ENCODE measurements around the gene LTB4R. TPM values are rescaled to one million over a fixed set of nuclear protein-coding genes. Genes with fewer than 3 reads are reported as not detected.

LTB4R gene
- total RNA-seq, 1 experiment from 2014 or later = 9.4 TPM

GRCh38 chr14:24365600-24366412 is 54.5 kb downstream of the LTB4R start:
- Mint-ChIP-seq H3K27ac (peak overlapping the region; percentile 65; the same call in 1 of the 2 replicates), H3K4me3 (peak overlapping the region; percentile 90), H3K36me3 (no peaks in the 10 kb centered on the region), H3K4me1 (peaks cover 15% of the 10 kb centered on the region), H3K27me3 (ENCODE audit: low read depth) (peaks cover 29% of the 10 kb centered on the region), H3K9me3 (no peaks in the 10 kb centered on the region)
- ChIA-PET POLR2A (interaction anchor here (0.5 to 2.0 kb wide), 5 partner anchors 32 to 1554 kb away, joined by 3 to 23 read pairs (median 5); partner anchors contain the start of genes CBLN3, KHNYN and SDR39U1), CTCF (interaction anchor here (0.6 to 2.3 kb wide), 43 partner anchors 8 to 960 kb away, joined by 3 to 148 read pairs (median 6); partner anchors contain the start of genes ADCY4, CBLN3, DHRS1 and KHNYN)
- peak; percentile 90 for DNase-seq (ENCODE audit: low spot score)
- peak; percentile 33 for ATAC-seq
- peak; percentile 69 for TF ChIP-seq HMGXB4 (CRISPR knock-in tag; IDR thresholded peaks at IDR 0.05)
- TF ChIP-seq, protein P1, sequence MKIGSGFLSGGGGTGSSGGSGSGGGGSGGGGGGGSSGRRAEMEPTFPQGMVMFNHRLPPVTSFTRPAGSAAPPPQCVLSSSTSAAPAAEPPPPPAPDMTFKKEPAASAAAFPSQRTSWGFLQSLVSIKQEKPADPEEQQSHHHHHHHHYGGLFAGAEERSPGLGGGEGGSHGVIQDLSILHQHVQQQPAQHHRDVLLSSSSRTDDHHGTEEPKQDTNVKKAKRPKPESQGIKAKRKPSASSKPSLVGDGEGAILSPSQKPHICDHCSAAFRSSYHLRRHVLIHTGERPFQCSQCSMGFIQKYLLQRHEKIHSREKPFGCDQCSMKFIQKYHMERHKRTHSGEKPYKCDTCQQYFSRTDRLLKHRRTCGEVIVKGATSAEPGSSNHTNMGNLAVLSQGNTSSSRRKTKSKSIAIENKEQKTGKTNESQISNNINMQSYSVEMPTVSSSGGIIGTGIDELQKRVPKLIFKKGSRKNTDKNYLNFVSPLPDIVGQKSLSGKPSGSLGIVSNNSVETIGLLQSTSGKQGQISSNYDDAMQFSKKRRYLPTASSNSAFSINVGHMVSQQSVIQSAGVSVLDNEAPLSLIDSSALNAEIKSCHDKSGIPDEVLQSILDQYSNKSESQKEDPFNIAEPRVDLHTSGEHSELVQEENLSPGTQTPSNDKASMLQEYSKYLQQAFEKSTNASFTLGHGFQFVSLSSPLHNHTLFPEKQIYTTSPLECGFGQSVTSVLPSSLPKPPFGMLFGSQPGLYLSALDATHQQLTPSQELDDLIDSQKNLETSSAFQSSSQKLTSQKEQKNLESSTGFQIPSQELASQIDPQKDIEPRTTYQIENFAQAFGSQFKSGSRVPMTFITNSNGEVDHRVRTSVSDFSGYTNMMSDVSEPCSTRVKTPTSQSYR (CRISPR knock-in tag; IDR thresholded peaks at IDR 0.05) = no peak
- TF ChIP-seq CTCF (IDR thresholded peaks at IDR 0.05) = peak; percentile 54; the same call in 1 of the 2 replicates
- TF ChIP-seq, protein P2, sequence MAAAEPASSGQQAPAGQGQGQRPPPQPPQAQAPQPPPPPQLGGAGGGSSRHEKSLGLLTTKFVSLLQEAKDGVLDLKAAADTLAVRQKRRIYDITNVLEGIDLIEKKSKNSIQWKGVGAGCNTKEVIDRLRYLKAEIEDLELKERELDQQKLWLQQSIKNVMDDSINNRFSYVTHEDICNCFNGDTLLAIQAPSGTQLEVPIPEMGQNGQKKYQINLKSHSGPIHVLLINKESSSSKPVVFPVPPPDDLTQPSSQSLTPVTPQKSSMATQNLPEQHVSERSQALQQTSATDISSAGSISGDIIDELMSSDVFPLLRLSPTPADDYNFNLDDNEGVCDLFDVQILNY (CRISPR knock-in tag; IDR thresholded peaks at IDR 0.05) = no peak
- TF ChIP-seq GABPB1 (CRISPR knock-in tag; IDR thresholded peaks at IDR 0.05) = peak; percentile 45; the same call in 1 of the 2 replicates

DNA sequence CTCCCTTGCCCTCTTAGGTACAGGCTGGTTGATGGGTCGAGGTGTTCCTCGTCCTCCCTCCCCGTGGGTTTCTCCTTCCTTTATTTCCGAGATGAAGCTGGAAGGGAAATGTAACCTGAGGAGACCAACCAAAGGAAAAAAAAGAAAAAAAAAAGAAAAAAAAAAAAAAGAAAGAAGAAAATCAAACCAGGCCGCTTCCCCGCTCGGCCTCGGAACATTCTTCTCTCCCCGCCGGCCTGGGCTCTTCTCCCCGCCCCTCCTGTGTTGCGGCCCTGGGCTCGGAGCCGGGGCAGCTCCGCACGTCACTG is 55.1 kb downstream of the LTB4R start:
- POLR2A ChIA-PET = interaction anchor here (0.6 to 2.0 kb wide), 6 partner anchors 33 to 105 kb away, joined by 3 to 23 read pairs (median 4); partner anchors contain the start of genes CBLN3, KHNYN and SDR39U1
- no peaks in the 10 kb centered on the region for H3K36me3 Mint-ChIP-seq
- ATAC-seq (no peak), DNase-seq (ENCODE audit: low spot score) (no peak)
- H3K27ac Mint-ChIP-seq = no peak overlapping the region
- CTCF ChIA-PET = interaction anchor here (0.6 to 2.3 kb wide), 35 partner anchors 10 to 959 kb away, joined by 3 to 148 read pairs (median 7); partner anchors contain the start of genes ADCY4, CBLN3, CIDEB and DHRS1
- peaks cover 23% of the 10 kb centered on the region for H3K27me3 Mint-ChIP-seq (ENCODE audit: low read depth)
- peak overlapping the region; percentile 90 for H3K4me3 Mint-ChIP-seq
- H3K4me1 Mint-ChIP-seq = peaks cover 15% of the 10 kb centered on the region
- H3K9me3 Mint-ChIP-seq = no peaks in the 10 kb centered on the region
- TF ChIP-seq CDX4 (CRISPR knock-in tag; IDR thresholded peaks at IDR 0.05; ENCODE audit: borderline replicate concordance) (no peak), SMAD3 (CRISPR knock-in tag; IDR thresholded peaks at IDR 0.05; ENCODE audit: borderline replicate concordance) (no peak), RORB (CRISPR knock-in tag; IDR thresholded peaks at IDR 0.05) (no peak), MYBL2 (CRISPR knock-in tag; IDR thresholded peaks at IDR 0.05) (no peak), NFYB (CRISPR knock-in tag; conservative IDR thresholded peaks at IDR 0.05; ENCODE audit: low read depth) (no peak), ZNF416 (CRISPR knock-in tag; IDR thresholded peaks at IDR 0.05) (no peak), TP53 (CRISPR knock-in tag; IDR thresholded peaks at IDR 0.05) (no peak), E2F4 (CRISPR knock-in tag; IDR thresholded peaks at IDR 0.05; ENCODE audit: borderline replicate concordance, low read depth) (no peak), PRRX2 (CRISPR knock-in tag; IDR thresholded peaks at IDR 0.05) (no peak), SP1 (CRISPR knock-in tag; conservative IDR thresholded peaks at IDR 0.05) (no peak), CREM (CRISPR knock-in tag; IDR thresholded peaks at IDR 0.05) (no peak), NFATC4 (CRISPR knock-in tag; IDR thresholded peaks at IDR 0.05) (no peak), TCF7 (CRISPR knock-in tag; IDR thresholded peaks at IDR 0.05; ENCODE audit: low read depth) (no peak), NR3C1 (CRISPR knock-in tag; conservative IDR thresholded peaks at IDR 0.05; ENCODE audit: low read depth) (no peak)
- TF ChIP-seq, protein P3, sequence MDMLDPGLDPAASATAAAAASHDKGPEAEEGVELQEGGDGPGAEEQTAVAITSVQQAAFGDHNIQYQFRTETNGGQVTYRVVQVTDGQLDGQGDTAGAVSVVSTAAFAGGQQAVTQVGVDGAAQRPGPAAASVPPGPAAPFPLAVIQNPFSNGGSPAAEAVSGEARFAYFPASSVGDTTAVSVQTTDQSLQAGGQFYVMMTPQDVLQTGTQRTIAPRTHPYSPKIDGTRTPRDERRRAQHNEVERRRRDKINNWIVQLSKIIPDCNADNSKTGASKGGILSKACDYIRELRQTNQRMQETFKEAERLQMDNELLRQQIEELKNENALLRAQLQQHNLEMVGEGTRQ (CRISPR knock-in tag; IDR thresholded peaks at IDR 0.05) = no peak
- TF ChIP-seq, protein P4, sequence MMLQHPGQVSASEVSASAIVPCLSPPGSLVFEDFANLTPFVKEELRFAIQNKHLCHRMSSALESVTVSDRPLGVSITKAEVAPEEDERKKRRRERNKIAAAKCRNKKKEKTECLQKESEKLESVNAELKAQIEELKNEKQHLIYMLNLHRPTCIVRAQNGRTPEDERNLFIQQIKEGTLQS (CRISPR knock-in tag; conservative IDR thresholded peaks at IDR 0.05) = no peak
- TF ChIP-seq, protein P5, sequence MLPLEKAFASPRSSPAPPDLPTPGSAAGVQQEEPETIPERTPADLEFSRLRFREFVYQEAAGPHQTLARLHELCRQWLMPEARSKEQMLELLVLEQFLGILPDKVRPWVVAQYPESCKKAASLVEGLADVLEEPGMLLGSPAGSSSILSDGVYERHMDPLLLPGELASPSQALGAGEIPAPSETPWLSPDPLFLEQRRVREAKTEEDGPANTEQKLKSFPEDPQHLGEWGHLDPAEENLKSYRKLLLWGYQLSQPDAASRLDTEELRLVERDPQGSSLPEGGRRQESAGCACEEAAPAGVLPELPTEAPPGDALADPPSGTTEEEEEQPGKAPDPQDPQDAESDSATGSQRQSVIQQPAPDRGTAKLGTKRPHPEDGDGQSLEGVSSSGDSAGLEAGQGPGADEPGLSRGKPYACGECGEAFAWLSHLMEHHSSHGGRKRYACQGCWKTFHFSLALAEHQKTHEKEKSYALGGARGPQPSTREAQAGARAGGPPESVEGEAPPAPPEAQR (CRISPR knock-in tag; IDR thresholded peaks at IDR 0.05) = no peak

Data from WTC11 (cell line).